Measurements from ENCODE around the gene EBF3.

DNA sequence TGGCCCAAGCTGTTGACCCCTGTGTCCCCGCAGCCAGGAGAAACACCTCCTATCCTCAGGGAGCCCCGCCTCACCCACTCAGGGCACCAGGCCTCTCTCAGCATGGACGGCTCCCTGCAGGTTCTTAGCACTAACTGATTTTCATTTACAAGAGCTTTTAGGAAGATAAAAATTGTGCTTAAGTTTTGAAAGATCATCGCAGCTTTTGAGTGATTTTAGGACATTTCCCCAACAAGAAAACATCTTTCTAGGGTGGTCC is 22.1 kb downstream of the EBF3 start:
- TF ChIP-seq, protein P1, sequence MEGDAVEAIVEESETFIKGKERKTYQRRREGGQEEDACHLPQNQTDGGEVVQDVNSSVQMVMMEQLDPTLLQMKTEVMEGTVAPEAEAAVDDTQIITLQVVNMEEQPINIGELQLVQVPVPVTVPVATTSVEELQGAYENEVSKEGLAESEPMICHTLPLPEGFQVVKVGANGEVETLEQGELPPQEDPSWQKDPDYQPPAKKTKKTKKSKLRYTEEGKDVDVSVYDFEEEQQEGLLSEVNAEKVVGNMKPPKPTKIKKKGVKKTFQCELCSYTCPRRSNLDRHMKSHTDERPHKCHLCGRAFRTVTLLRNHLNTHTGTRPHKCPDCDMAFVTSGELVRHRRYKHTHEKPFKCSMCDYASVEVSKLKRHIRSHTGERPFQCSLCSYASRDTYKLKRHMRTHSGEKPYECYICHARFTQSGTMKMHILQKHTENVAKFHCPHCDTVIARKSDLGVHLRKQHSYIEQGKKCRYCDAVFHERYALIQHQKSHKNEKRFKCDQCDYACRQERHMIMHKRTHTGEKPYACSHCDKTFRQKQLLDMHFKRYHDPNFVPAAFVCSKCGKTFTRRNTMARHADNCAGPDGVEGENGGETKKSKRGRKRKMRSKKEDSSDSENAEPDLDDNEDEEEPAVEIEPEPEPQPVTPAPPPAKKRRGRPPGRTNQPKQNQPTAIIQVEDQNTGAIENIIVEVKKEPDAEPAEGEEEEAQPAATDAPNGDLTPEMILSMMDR (IDR thresholded peaks at IDR 0.05): no peak
- TF ChIP-seq EZH2 (IDR thresholded peaks at IDR 0.05): no peak
